ENCODE measurements around the gene RIBC1.
"Not testable (repeated sequence)": the region's sequence is repeated elsewhere in the genome, so short reads cannot be mapped to it uniquely, and the experiment has no call there.

Gene RIBC1

GRCh38 chrX:53437206-53437605 lies 14.5 kb downstream of the RIBC1 start:
- DNase-seq, result no peak

DNA sequence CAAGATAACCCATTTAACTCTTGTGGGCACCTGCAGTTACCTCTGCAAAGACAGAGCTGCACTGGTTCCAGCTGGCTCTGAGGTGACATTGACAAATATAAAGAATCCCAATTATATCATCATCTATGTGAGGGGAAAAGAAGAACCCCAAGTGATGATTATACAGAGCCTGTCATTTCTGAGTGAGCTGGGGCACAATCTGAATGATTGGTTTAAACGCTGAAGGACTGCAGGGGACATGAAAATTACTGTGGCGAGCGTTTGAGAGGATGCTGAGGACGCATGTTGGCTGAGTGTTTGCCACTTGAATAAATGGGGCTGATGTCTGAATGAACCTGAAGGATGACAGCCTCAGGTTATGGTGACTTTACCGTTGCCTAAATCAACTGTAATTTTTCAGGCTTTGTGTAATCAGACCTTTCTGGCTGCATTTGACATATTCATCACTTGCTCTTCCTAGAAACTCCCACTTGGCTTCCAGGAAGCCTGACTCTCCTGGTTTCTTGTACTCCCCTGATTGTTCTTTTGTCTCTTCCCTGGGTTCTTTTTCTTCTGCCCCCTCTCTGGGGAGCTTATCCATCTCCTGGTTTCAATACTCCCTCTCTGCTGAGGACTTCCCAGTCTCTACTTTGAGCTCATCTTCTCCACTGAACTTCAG lies 15.6 kb downstream of the RIBC1 start:
- DNase-seq, result no peak

- DNase-seq, result no peak
These were observed 16.2 kb downstream of the RIBC1 start for GRCh38 chrX:53438832-53439230.

GRCh38 chrX:53440101-53440500 lies 17.4 kb downstream of the RIBC1 start:
- no peak for DNase-seq

DNA sequence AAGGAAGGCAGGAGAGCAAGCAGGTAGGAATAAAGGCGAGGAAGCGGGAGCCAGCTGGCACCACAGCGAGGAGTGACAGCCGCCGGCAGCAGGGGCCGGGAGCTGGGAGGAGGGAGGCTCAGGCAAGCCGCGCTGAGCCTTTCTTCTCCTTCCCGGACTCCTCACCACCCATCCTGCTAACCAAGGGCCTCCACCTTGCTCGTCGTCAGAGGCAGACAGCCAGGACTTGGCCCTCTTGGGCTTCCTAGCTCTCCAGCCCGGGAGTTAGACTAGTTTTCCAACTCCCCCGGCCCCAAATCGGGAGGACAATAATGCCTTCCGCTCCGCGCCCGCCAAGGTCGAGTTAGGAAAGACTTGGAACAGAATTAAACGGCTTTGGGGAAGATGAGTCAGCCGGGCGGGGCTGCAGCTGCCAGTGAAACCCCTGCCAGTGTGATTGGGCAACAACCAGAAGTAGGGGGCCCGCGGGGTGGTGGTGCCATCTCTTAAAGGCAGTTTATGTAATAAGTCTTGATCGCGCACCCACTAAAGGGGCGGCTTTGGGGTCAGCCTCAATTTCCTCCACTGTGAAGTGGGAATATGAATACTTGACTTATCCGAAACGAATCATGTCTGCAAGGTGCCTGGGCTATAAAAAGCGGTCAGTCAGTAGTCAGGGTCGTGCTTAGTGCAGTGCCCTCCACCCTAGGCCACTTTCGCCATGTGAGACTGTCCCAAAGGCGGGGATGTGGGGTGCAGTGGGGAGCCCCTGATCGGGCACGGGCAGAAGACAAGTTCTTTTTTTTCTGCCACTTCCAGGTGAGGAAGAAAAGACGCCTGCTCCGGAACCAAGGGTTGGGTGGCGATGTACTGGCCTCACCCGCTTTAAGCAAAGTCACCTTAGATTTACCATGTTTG lies 18.2 kb downstream of the RIBC1 start:
- DNase-seq, result no peak

DNA sequence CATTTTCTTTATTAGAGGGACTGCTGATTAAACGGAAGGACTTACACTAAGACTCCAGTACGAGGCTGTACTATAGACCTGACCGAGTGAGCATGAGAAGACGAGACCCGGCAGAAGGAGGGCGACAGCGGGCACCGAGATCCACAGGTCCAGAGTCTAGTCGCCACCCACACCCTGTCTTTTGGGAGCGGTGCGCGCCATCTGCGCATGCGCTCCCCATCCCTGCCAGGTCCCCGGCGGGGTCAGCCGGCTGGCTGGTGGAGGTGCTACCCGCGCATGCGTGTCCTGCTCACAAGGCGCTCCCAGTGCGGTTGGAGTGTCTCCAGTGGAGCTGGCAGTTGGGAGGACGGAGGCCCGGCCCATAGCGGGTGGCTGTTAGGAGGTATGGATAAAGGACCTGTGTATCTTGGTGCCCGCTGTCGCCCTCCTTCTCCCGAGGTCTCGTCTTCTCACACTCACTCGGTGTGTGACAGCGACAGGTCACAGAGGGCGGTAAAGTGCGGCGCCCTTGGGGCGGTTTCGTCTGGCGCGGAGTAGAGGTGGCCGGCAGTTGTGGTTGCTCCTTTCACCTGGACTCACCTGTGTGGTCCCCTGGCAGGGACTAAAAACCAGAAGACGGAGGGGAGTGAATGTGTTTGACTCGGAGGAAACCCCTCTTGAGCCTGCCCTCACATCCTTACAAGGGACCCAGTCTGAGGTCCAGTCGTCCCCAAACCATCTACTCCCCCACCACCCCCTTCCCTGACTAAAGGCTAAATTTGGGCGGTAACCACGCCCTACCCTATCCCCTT lies 19.1 kb downstream of the RIBC1 start:
- DNase-seq, result peak; percentile 45 to 89

- no peak for DNase-seq
These were observed 19.6 kb downstream of the RIBC1 start for GRCh38 chrX:53442322-53442631.

- DNase-seq, result peak; percentile 33 to 50
These were observed 23.3 kb downstream of the RIBC1 start for GRCh38 chrX:53445977-53446376.

DNA sequence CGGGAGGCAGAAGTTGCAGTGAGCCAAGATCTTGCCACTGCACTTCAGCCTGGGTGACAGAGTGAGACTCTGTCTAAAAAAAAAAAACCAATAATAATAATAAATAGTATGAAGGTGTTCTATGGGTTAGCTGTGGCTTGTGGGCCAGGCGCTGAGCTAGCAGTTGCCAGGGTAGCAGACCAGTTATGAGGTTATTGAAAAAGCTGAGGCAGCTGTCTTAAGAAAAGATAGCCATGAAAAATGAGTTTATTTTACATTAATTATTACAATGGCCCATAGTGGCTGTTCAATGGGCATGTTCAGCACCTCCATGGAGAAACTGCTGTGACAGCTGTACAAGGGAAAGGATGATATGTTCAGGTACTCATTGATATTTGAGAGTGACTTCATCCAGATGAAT lies 24.8 kb downstream of the RIBC1 start:
- DNase-seq, result no peak

DNA sequence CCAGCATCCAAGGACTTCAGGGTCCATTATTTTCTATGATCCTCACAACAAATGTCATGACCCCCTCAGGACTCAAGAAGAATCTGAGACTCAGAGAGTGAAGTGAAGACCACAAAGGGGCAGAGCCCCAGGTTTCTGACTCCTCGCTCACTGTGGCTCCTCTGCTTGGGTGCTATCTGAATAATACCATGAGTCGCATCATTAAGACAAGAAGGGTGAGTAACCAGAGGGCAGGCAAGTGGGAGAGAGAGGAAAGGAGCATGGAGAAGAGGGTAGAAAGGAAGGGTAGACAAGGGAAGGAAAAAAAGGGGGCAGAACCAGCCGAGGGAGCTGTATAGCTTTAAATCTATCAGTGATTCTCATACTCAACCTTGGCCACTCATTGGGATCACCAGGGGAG lies 27.0 kb downstream of the RIBC1 start:
- no peak for DNase-seq

DNA sequence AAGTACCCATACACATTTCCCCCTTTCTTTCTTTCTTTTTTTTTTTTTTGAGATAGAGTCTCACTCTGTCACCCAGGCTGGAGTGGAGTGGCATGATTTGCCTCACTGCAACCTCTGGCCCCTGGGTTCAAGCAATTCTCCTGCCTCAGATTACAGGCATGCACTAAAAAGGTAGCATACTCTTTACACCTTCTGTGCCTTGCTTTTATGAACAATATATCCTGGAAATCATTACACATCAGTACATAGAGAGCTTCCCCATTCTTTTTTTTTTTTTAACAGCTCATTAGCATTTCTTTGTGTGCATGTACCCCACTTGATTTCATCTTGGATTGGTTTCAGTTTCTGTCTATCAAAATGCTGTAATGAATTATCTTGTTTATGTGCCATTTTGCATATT lies 30.1 kb downstream of the RIBC1 start:
- DNase-seq, result no peak

- no peak for DNase-seq
These were observed 33.6 kb downstream of the RIBC1 start for GRCh38 chrX:53456254-53456653.

DNA sequence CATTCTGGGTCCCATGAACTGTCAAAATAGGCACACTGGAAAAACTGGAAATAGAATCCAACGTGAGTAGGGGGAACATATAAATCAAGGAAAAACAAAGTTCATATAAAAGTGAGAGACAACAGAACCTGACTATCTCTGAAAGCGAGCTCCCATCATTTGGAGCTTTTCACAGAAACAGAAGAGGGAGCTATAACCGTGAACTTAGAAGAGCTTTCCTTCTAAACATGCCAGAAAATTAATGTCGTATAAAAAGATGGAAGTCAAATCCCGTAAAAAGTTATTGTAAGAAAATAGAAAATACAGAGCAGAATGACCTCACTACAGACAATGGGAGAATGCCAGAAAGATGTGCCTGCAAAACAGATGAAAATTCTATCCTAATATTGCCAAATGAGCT lies 35.4 kb downstream of the RIBC1 start:
- DNase-seq, result no peak

DNA sequence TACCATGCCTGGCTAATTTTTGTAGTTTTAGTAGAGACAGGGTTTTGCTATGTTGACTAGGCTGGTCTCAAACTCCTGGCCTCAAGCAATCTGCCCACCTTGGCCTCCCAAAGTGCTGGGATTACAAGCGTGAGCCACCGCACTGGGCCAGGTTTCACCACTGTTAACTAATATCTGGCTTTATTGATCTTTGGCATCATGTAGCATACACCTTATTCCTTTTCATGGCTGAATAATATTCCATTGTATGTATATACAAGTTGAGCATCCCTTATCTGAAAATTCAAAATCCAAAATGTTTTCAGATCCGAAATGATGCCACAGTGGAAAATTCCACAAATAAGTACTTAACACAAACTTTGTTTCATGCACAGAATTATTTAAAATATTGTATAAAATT lies 46.0 kb downstream of the RIBC1 start:
- DNase-seq, result not testable (repeated sequence)

GRCh38 chrX:53471346-53471745 lies 48.7 kb downstream of the RIBC1 start:
- no peak for DNase-seq

DNA sequence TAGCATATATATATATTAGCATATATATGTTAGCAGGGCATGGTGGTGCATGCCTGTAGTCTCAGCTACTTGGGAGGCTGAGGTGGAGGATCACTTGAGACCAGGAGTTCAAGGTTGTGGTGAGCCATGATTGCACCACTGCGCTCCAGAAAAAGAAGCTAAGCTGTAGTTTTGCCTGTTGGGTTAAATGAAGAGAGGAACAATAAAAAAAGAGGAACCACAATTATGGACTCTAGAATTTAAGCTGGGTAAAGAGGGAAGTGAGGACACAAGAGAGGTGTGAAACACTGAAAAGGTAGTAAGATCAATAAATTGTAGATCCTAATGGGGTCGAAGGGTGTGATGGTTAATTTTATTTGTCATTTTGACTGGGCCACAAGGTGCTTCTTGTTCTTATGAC lies 52.0 kb downstream of the RIBC1 start:
- DNase-seq, result no peak

- no peak for DNase-seq
These were observed 53.7 kb downstream of the RIBC1 start for GRCh38 chrX:53476371-53476770.

DNA sequence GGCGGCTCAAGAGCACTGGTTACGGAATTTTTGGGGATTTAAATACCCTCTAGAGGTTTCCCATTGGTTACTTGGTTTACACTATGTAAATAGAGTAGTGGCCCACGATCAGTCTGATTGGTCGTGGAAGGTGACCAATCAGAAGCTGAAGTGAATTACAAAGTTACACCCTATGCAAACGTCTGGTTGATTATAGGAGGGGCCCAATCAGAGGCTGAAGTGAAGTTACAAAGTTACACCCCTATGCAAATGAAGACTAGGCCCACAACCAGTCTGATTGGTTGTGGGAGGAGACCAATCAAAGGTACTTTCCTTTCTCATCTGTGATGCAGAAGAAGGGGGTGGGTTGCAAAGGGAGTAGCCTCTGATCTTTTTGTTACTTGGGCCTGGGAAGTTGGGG lies 56.6 kb downstream of the RIBC1 start:
- peak in 1 of 2 experiments; percentile 1 for DNase-seq

All from NCI-H526 (cell line).